HPDE6-E6E7 (cell line): ENCODE results near the gene POTEB3.
"Not testable (repeated sequence)": the region's sequence is repeated elsewhere in the genome, so short reads cannot be mapped to it uniquely, and the experiment has no call there.

Experiments
- DNase-seq: peaks from one replicate; pipeline ENCODE4 v3.0.0; 2011; ENCODE audit warnings: missing footprints; ENCODE audit errors: extremely low spot score

Gene POTEB3

GRCh38 chr15:21440399-21440798 lies at the start of gene POTEB3:
Gene POTEB3, minus strand, starts transcription at chr15:21440499. Its CDS starts 488 bp downstream, at chr15:21440011.
- DNase-seq = not testable (repeated sequence)

GRCh38 chr15:21453683-21454082 lies 13.4 kb upstream of the POTEB3 start:
- DNase-seq = not testable (repeated sequence)

- not testable (repeated sequence) for DNase-seq
These were observed 11.7 kb upstream of the POTEB3 start for GRCh38 chr15:21451920-21452563.

GRCh38 chr15:21451487-21451886 lies 11.2 kb upstream of the POTEB3 start:
- DNase-seq = not testable (repeated sequence)

GRCh38 chr15:21407366-21407765 lies 32.9 kb downstream of the POTEB3 start:
- DNase-seq = not testable (repeated sequence)

GRCh38 chr15:21401531-21401930 lies 38.8 kb downstream of the POTEB3 start:
- DNase-seq = not testable (repeated sequence)

- not testable (repeated sequence) for DNase-seq
These were observed 41.2 kb downstream of the POTEB3 start for GRCh38 chr15:21399111-21399510.

- not testable (repeated sequence) for DNase-seq
These were observed 41.8 kb downstream of the POTEB3 start for GRCh38 chr15:21398511-21398910.

- not testable (repeated sequence) for DNase-seq
These were observed 42.6 kb downstream of the POTEB3 start for GRCh38 chr15:21397656-21398055.

GRCh38 chr15:21397186-21397585 lies 43.1 kb downstream of the POTEB3 start:
- DNase-seq = not testable (repeated sequence)

- DNase-seq = not testable (repeated sequence)
These were observed 54.3 kb downstream of the POTEB3 start for GRCh38 chr15:21385961-21386360.

- not testable (repeated sequence) for DNase-seq
These were observed 56.3 kb downstream of the POTEB3 start for GRCh38 chr15:21383866-21384485.

- not testable (repeated sequence) for DNase-seq
These were observed 66.6 kb downstream of the POTEB3 start for GRCh38 chr15:21373682-21374081.

- DNase-seq = not testable (repeated sequence)
These were observed 71.1 kb downstream of the POTEB3 start for GRCh38 chr15:21369177-21369576.

GRCh38 chr15:21368625-21369024 lies 71.7 kb downstream of the POTEB3 start:
- DNase-seq = not testable (repeated sequence)
